ENCODE data around the gene CFAP46. TPM values are rescaled to one million over a fixed set of nuclear protein-coding genes. Genes with fewer than 3 reads are reported as not detected.
A peak's percentile ranks its signal among the peaks of the same experiment; 100 is the strongest.

Gene CFAP46
- total RNA-seq, 1 donor = under 0.01 TPM

GRCh38 chr10:132901351-132901750 lies 41.0 kb downstream of the CFAP46 start:
- TF ChIP-seq CTCF (IDR thresholded peaks at IDR 0.05; ENCODE audit: extremely low read depth, low read depth, low read length) = no peak
- DNase-seq (ENCODE audit: insufficient read length, low spot score, missing footprints) = no peak
- Histone ChIP-seq H2AFZ (ENCODE audit: low read length) (no peak overlapping the region), H3K27me3 (ENCODE audit: insufficient read depth, low read length) (peaks cover 12% of the 10 kb centered on the region), H4K20me1 (ENCODE audit: insufficient read depth, low read length) (no peaks in the 10 kb centered on the region), H3K4me3 (ENCODE audit: insufficient read depth, low read length) (no peak overlapping the region), H3K36me3 (ENCODE audit: insufficient read depth, low read length) (no peaks in the 10 kb centered on the region), H3K79me2 (ENCODE audit: insufficient read depth, low read length) (no peaks in the 10 kb centered on the region), H3K4me2 (ENCODE audit: insufficient read depth, low read length) (no peak overlapping the region), H3K4me1 (ENCODE audit: insufficient read depth, low read length) (no peaks in the 10 kb centered on the region), H3K27ac (ENCODE audit: low read depth, low read length) (no peak overlapping the region), H3K9me3 (ENCODE audit: low read depth, low read length) (no peaks in the 10 kb centered on the region)

- H3K36me3 ChIP-seq (ENCODE audit: insufficient read depth, low read length) = no peaks in the 10 kb centered on the region
- H2AFZ ChIP-seq (ENCODE audit: low read length) = no peak overlapping the region
- no peaks in the 10 kb centered on the region for H3K79me2 ChIP-seq (ENCODE audit: insufficient read depth, low read length)
- no peak overlapping the region for H3K27ac ChIP-seq (ENCODE audit: low read depth, low read length)
- no peak overlapping the region for H3K4me2 ChIP-seq (ENCODE audit: insufficient read depth, low read length)
- H4K20me1 ChIP-seq (ENCODE audit: insufficient read depth, low read length) = no peaks in the 10 kb centered on the region
- H3K9me3 ChIP-seq (ENCODE audit: low read depth, low read length) = no peaks in the 10 kb centered on the region
- H3K27me3 ChIP-seq (ENCODE audit: insufficient read depth, low read length) = peaks cover 13% of the 10 kb centered on the region
- H3K4me1 ChIP-seq (ENCODE audit: insufficient read depth, low read length) = no peaks in the 10 kb centered on the region
- H3K4me3 ChIP-seq (ENCODE audit: insufficient read depth, low read length) = no peak overlapping the region
- TF ChIP-seq CTCF (IDR thresholded peaks at IDR 0.05; ENCODE audit: extremely low read depth, low read depth, low read length) = no peak
- peak; percentile 52 for DNase-seq (ENCODE audit: insufficient read length, low spot score, missing footprints)
These were observed 42.1 kb downstream of the CFAP46 start for GRCh38 chr10:132900211-132900756.

GRCh38 chr10:132899751-132900065 lies 42.7 kb downstream of the CFAP46 start:
- no peak overlapping the region for H3K27ac ChIP-seq (ENCODE audit: low read depth, low read length)

More at GRCh38 chr10:132899751-132900065, 42.7 kb downstream of the CFAP46 start:
- Histone ChIP-seq H3K4me2 (ENCODE audit: insufficient read depth, low read length) (no peak overlapping the region), H4K20me1 (ENCODE audit: insufficient read depth, low read length) (no peaks in the 10 kb centered on the region), H3K27me3 (ENCODE audit: insufficient read depth, low read length) (peaks cover 19% of the 10 kb centered on the region), H3K4me3 (ENCODE audit: insufficient read depth, low read length) (no peak overlapping the region), H3K4me1 (ENCODE audit: insufficient read depth, low read length) (no peaks in the 10 kb centered on the region), H3K79me2 (ENCODE audit: insufficient read depth, low read length) (no peaks in the 10 kb centered on the region), H2AFZ (ENCODE audit: low read length) (no peak overlapping the region), H3K36me3 (ENCODE audit: insufficient read depth, low read length) (no peaks in the 10 kb centered on the region), H3K9me3 (ENCODE audit: low read depth, low read length) (no peaks in the 10 kb centered on the region)
- peak; percentile 54 for DNase-seq (ENCODE audit: insufficient read length, low spot score, missing footprints)
- no peak for TF ChIP-seq CTCF (IDR thresholded peaks at IDR 0.05; ENCODE audit: extremely low read depth, low read depth, low read length)
